GM12878 (cell line): ENCODE data around the gene EFCAB9. TPM values are rescaled to one million over a fixed set of nuclear protein-coding genes. Genes with fewer than 3 reads are reported as not detected.

Source experiments
- ATAC-seq: fragments of 200-7000 bp; cut with Tn5 transposase; 3 replicates; pipeline ENCODE4 v1.9.1; 2020; ENCODE audit warnings: mild to moderate bottlenecking, moderate library complexity
- BruUV-seq: library from RNA; stranded (reverse); fragments of 400-500 nt; replicated peaks from 2 replicates; lab custom pipeline; 2021; lab: Mats Ljungman, UMichigan
- CTCF ChIA-PET: fragments of 300-600 bp; sonication (Branson Sonifier 250); formaldehyde crosslinking; extraction: SDS; loops from one replicate; lab custom pipeline; 2021; ENCODE audit warnings: inconsistent platforms; lab: Yijun Ruan, JAX
- POLR2A ChIA-PET: fragments of 350-600 bp; formaldehyde crosslinking; extraction: SDS; loops from one replicate; lab custom pipeline; 2021; ENCODE audit warnings: inconsistent platforms; lab: Charles Lee
- RAD21 ChIA-PET: fragments of 300-600 bp; sonication (Branson Sonifier 250); formaldehyde crosslinking; loops from one replicate; lab custom pipeline; 2023; ENCODE audit warnings: antibody characterized with exemption; ENCODE audit not compliant: unreplicated experiment; lab: Charles Lee
- SMC1A ChIA-PET: fragments of 300-600 bp; sonication (Branson Sonifier 250); formaldehyde crosslinking; loops from one replicate; lab custom pipeline; 2023; ENCODE audit not compliant: unreplicated experiment, uncharacterized antibody; lab: Charles Lee
- DNase-seq: peaks from one replicate; pipeline ENCODE4 v3.0.0-alpha.2; 2011; ENCODE audit warnings: low read depth, low spot score
- FAIRE-seq: peaks from 3 replicates; lab custom pipeline; 2011; peaks lifted over from hg19 to GRCh38; lab: Jason Lieb, UNC
- H2AFZ ChIP-seq: 2 replicates; pipeline ENCODE4 v1.6.0; 2011; ENCODE audit warnings: low read depth, low read length, control low read depth; ENCODE audit not compliant: control insufficient read depth
- H3K27ac ChIP-seq: 2 replicates; pipeline ENCODE4 v1.5.1; 2011; ENCODE audit warnings: control low read depth; ENCODE audit not compliant: control insufficient read depth, insufficient read depth
- H3K27me3 ChIP-seq, 2 experiments: replicated peaks in 1 of 2; 2 replicates each; pipeline versions ENCODE4 v1.6.0 to v1.6.1; 2011; ENCODE audit warnings: low read length in 1 of 2; ENCODE audit not compliant: control insufficient read depth in 2 of 2, insufficient read depth in 2 of 2
- H3K36me3 ChIP-seq, 2 experiments: 2 replicates each; pipeline ENCODE4 v1.5.1; 2011; ENCODE audit warnings: low read length in 1 of 2; ENCODE audit not compliant: control insufficient read depth in 2 of 2, insufficient read depth in 2 of 2
- H3K4me1 ChIP-seq: 2 replicates; pipeline ENCODE4 v1.6.1; 2011; ENCODE audit warnings: mild to moderate bottlenecking, low read length, moderate library complexity, mixed read lengths; ENCODE audit not compliant: control insufficient read depth, insufficient read depth
- H3K4me2 ChIP-seq: 2 replicates; pipeline ENCODE4 v1.6.0; 2011; ENCODE audit warnings: control low read depth; ENCODE audit not compliant: control insufficient read depth, insufficient read depth
- H3K4me3 ChIP-seq: fragments of 200-600 bp; sonication (generic); 2 replicates; pipeline ENCODE4 v1.5.1; 2016
- H3K79me2 ChIP-seq: 2 replicates; pipeline ENCODE4 v1.6.0; 2011; ENCODE audit warnings: low read length; ENCODE audit not compliant: control insufficient read depth, insufficient read depth
- H3K9ac ChIP-seq: 2 replicates; pipeline ENCODE4 v1.8.0; 2011; ENCODE audit warnings: low read length, control low read depth, mixed read lengths; ENCODE audit not compliant: control insufficient read depth, insufficient read depth
- H3K9me3 ChIP-seq: replicated peaks from 3 replicates; pipeline ENCODE4 v1.5.1; 2011; ENCODE audit warnings: mild to moderate bottlenecking, low read length; ENCODE audit not compliant: control insufficient read depth, insufficient read depth
- H4K20me1 ChIP-seq: 2 replicates; pipeline ENCODE4 v1.6.0; 2011; ENCODE audit not compliant: control insufficient read depth, insufficient read depth
- CEBPB ChIP-seq, 2 experiments: fragments of 150-350 bp in 1 of 2; IDR thresholded peaks; 2 replicates each; pipeline ENCODE4 v1.6.1; 2012 to 2014; ENCODE audit warnings: low read depth in 2 of 2, low read length in 2 of 2, borderline replicate concordance in 1 of 2, inconsistent platforms in 1 of 2
- CHD1 ChIP-seq: IDR thresholded peaks from 2 replicates; pipeline ENCODE4 v1.6.1; 2012; ENCODE audit warnings: low read depth, low read length, improper control_type of control experiment
- HCFC1 ChIP-seq: fragments of 150-350 bp; IDR thresholded peaks from 2 replicates; pipeline ENCODE4 v1.6.1; 2014; ENCODE audit warnings: low read length
- MYB ChIP-seq: fragments of 150-350 bp; IDR thresholded peaks from 2 replicates; pipeline ENCODE4 v1.6.1; 2014; ENCODE audit warnings: mild to moderate bottlenecking, low read depth, low read length, borderline replicate concordance
- SIX5 ChIP-seq: IDR thresholded peaks from 2 replicates; pipeline ENCODE4 v1.6.1; 2011; ENCODE audit warnings: mild to moderate bottlenecking, low read depth, low read length, moderate library complexity; ENCODE audit not compliant: severe bottlenecking
- TARDBP ChIP-seq: IDR thresholded peaks from 2 replicates; pipeline ENCODE4 v1.6.1; 2016; ENCODE audit warnings: borderline replicate concordance
- ZBTB33 ChIP-seq: fragments of 450-650 bp; IDR thresholded peaks from 2 replicates; pipeline ENCODE4 v1.6.1; 2017; ENCODE audit warnings: mild to moderate bottlenecking
- ZNF274 ChIP-seq: IDR thresholded peaks from one replicate; pipeline ENCODE4 v1.8.0; 2011; ENCODE audit not compliant: insufficient read length, insufficient read depth
- ZNF384 ChIP-seq: IDR thresholded peaks from 2 replicates; pipeline ENCODE4 v1.6.1; 2012; ENCODE audit warnings: low read depth, mild to moderate bottlenecking, low read length, improper control_type of control experiment, borderline replicate concordance
- ZNF592 ChIP-seq: fragments of 450-650 bp; IDR thresholded peaks from 2 replicates; pipeline ENCODE4 v1.6.1; 2017; ENCODE audit warnings: mild to moderate bottlenecking, moderate library complexity
- ZNF687 ChIP-seq: fragments of 450-650 bp; IDR thresholded peaks from 2 replicates; pipeline ENCODE4 v1.6.1; 2017; ENCODE audit warnings: mild to moderate bottlenecking, moderate library complexity
- ZSCAN29 ChIP-seq: fragments of 450-650 bp; IDR thresholded peaks from 2 replicates; pipeline ENCODE4 v1.6.1; 2017; ENCODE audit warnings: mild to moderate bottlenecking, moderate library complexity
- WGBS: methylation state at CpG from one replicate; pipeline ENCODE4 v1.1.6; 2016; ENCODE audit warnings: low lambda C conversion rate; ENCODE audit not compliant: insufficient replicate concordance, insufficient coverage; ENCODE audit errors: missing lambda C conversion rate; 5-methylcytosine and 5-hydroxymethylcytosine counted together
- in situ Hi-C: fragments of 300-500 bp; cut with MboI; formaldehyde crosslinking; loops from 9 replicates; pipeline ENCODE4 v1.14.3; 2018; ENCODE audit warnings: mixed read lengths
- intact Hi-C: fragments of 100-400 bp; cut with micrococcal nuclease; formaldehyde crosslinking; loops from one replicate; pipeline ENCODE4 v1.14.2; 2022; ENCODE audit not compliant: unreplicated experiment
- polyA plus RNA-seq, 11 experiments: library from polyadenylated mRNA; depleted of rRNA in 4 of 11; unstranded in 6 of 11; stranded (reverse) in 5 of 11; fragments of >200 nt; fragmentation: Nextera tagmentation in 4 of 11; fragmentation: Illumina TruSeq in 1 of 11; extraction: Ambion mirVana in 4 of 11; extraction: Trizol in 1 of 11; gene quantifications; 1 replicate in 1 of 11; 2 replicates in 10 of 11; pipeline versions ENCODE4 v1.2.1 to v1.2.3, GENCODE V29; 2011 to 2016; ENCODE audit warnings: inconsistent platforms in 2 of 11, missing spikeins in 2 of 11, low read depth in 1 of 11
- total RNA-seq, 4 experiments: library from RNA; depleted of rRNA in 3 of 4; stranded (reverse); fragments of >200 nt in 3 of 4; fragmentation: Illumina TruSeq in 1 of 4; extraction: Trizol in 1 of 4; gene quantifications; 2 replicates each; pipeline versions ENCODE4 v1.2.1 to v1.2.3, GENCODE V29; 2013 to 2021
- TF ChIP-seq, protein P1 (sequence below): IDR thresholded peaks from 2 replicates; pipeline ENCODE4 v1.6.1; 2011; ENCODE audit warnings: low read depth, mild to moderate bottlenecking, low read length, moderate library complexity, borderline replicate concordance; ENCODE audit errors: extremely low read depth

The EFCAB9 gene
- total and polyA plus RNA-seq, 10 of the 15 experiments (the other 5 are each of a cell fraction or from before 2014, with no cell fraction given), result 0.73 TPM; not detected in 9

GRCh38 chr5:172243302-172243701 is 49.3 kb downstream of the EFCAB9 start (continued):
- TF ChIP-seq, protein P1, sequence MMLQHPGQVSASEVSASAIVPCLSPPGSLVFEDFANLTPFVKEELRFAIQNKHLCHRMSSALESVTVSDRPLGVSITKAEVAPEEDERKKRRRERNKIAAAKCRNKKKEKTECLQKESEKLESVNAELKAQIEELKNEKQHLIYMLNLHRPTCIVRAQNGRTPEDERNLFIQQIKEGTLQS, result no peak
- no peak for TF ChIP-seq CEBPB (IDR thresholded peaks at IDR 0.05; ENCODE audit: borderline replicate concordance in 1 of 2, low read depth in 2 of 2, low read length in 2 of 2)
- TF ChIP-seq HCFC1, result no peak
- no peak for TF ChIP-seq ZNF384

DNA sequence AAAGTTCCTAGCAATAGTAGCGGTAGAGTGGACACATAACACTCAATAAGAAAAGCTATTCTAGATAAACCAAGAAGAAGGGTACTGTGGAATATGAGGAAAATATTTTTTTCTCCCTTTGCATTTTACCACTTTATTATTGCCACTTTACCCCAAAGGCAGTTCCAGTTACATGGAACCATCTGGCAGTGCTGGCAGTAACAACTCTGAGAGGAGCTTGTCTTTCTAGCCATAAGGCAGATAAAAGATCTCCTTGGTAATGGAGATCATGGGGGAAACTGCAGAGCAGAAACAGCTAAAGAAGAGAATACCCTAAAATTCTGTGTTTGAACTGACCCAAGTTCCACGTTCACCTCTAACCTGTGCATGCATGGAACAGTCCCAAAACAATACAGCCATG is 51.1 kb downstream of the EFCAB9 start:
- Histone ChIP-seq H3K4me2 (no peak overlapping the region), H3K4me3 (no peak overlapping the region), H3K27ac (no peak overlapping the region), H3K36me3 (peaks cover 0 to 3% of the 10 kb centered on the region in 2 experiments; a peak in 2 of 4 replicates), H3K27me3 (no peaks in the 10 kb centered on the region), H3K9ac (no peak overlapping the region), H2AFZ (no peak overlapping the region), H3K79me2 (peaks cover 28% of the 10 kb centered on the region), H3K4me1 (no peaks in the 10 kb centered on the region), H4K20me1 (no peaks in the 10 kb centered on the region), H3K9me3 (no peaks in the 10 kb centered on the region; the same call in 2 of the 3 replicates)
- ChIA-PET POLR2A (no interaction called here), CTCF (no interaction called here), RAD21 (no interaction called here), SMC1A (interaction anchor here (1.7 kb wide), 1 partner anchor 15 kb away, joined by 3 read pairs; no protein-coding TSS in a partner anchor)
- 69% methylated on average over 2 of the region's 2 CpGs for WGBS
- DNase-seq (no peak), FAIRE-seq (no peak), ATAC-seq (no peak)
- intact Hi-C loops (no loop called here), in situ Hi-C loops (no loop called here)
- no TSS peak for BruUV-seq
- TF ChIP-seq ZNF592 (no peak), ZBTB33 (no peak), ZSCAN29 (no peak), ZNF274 (no peak), SIX5 (no peak), CHD1 (no peak), ZNF687 (no peak), TARDBP (no peak), MYB (no peak)
